Astrocyte of the spinal cord (primary cell): ENCODE measurements around the gene MYO16.

Experiments used
- DNase-seq: peaks from one replicate; pipeline ENCODE4 v3.0.0; 2011; ENCODE audit warnings: low read depth, low spot score
- H3K4me3 ChIP-seq: 2 replicates; pipeline ENCODE4 v1.5.1; 2011; ENCODE audit warnings: low read depth, mild to moderate bottlenecking, low read length, moderate library complexity
- CTCF ChIP-seq: IDR thresholded peaks from 2 replicates; pipeline ENCODE4 v1.5.1; 2012; ENCODE audit warnings: low read depth, mild to moderate bottlenecking, low read length, inconsistent platforms
- in situ Hi-C: cut with HindIII; loops from 2 replicates; pipeline ENCODE4 v1.10.0; 2017; ENCODE audit warnings: low sequenced_read_pairs

Gene MYO16

GRCh38 chr13:108789476-108789875 is 160.1 kb downstream of the MYO16 start:
- no peak overlapping the region for H3K4me3 ChIP-seq
- DNase-seq = no peak
- in situ Hi-C loops = no loop called here
- no peak for TF ChIP-seq CTCF

- in situ Hi-C loops = no loop called here
- TF ChIP-seq CTCF = no peak
- no peak overlapping the region for H3K4me3 ChIP-seq
- peak; percentile 79 for DNase-seq
Observed at GRCh38 chr13:108795841-108796240, 166.4 kb downstream of the MYO16 start.

GRCh38 chr13:108797354-108797753 is 167.9 kb downstream of the MYO16 start:
- TF ChIP-seq CTCF = no peak
- no peak for DNase-seq
- in situ Hi-C loops = no loop called here
- H3K4me3 ChIP-seq = no peak overlapping the region

- TF ChIP-seq CTCF = no peak
- in situ Hi-C loops = no loop called here
- no peak overlapping the region for H3K4me3 ChIP-seq
- DNase-seq = peak; percentile 43
Observed at GRCh38 chr13:108807841-108808240, 178.4 kb downstream of the MYO16 start.

GRCh38 chr13:108812165-108812564 is 182.8 kb downstream of the MYO16 start:
- in situ Hi-C loops = no loop called here
- no peak for DNase-seq
- no peak for TF ChIP-seq CTCF
- H3K4me3 ChIP-seq = no peak overlapping the region

- no peak overlapping the region for H3K4me3 ChIP-seq
- TF ChIP-seq CTCF = no peak
- no peak for DNase-seq
- in situ Hi-C loops = no loop called here
Observed at GRCh38 chr13:108812661-108813060, 183.2 kb downstream of the MYO16 start.

- no peak overlapping the region for H3K4me3 ChIP-seq
- DNase-seq = no peak
- no peak for TF ChIP-seq CTCF
- in situ Hi-C loops = no loop called here
Observed at GRCh38 chr13:108813587-108814170, 184.3 kb downstream of the MYO16 start.
